MCF 10A (cell line): ENCODE data around the gene TCEA2. TPM values are rescaled to one million over a fixed set of nuclear protein-coding genes. Genes with fewer than 3 reads are reported as not detected.

Experiments
- BruUV-seq: library from RNA; stranded (reverse); fragments of 400-500 nt; replicated peaks from 2 replicates; lab custom pipeline; 2021; lab: Mats Ljungman, UMichigan
- CTCF ChIA-PET: fragments of 300-600 bp; sonication (Branson Sonifier 250); formaldehyde crosslinking; extraction: SDS; loops from one replicate; lab custom pipeline; 2021; ENCODE audit warnings: antibody characterized with exemption, inconsistent platforms; lab: Yijun Ruan, JAX
- POLR2A ChIA-PET: fragments of 300-600, 350-650 bp; sonication (Branson Sonifier 250); formaldehyde crosslinking; extraction: SDS; loops from one replicate; lab custom pipeline; 2020; ENCODE audit warnings: antibody characterized with exemption, inconsistent platforms; lab: Yijun Ruan, JAX
- DNase-seq: peaks from one replicate; pipeline ENCODE4 v3.0.0-alpha.2; 2018; ENCODE audit not compliant: unreplicated experiment
- H3K27ac Mint-ChIP-seq: one replicate; pipeline ENCODE4 v1.8.0; 2022; ENCODE audit warnings: mild to moderate bottlenecking, low read depth, mixed read lengths; ENCODE audit not compliant: unreplicated experiment
- H3K27me3 Mint-ChIP-seq: one replicate; pipeline ENCODE4 v1.8.0; 2022; ENCODE audit warnings: mixed read lengths; ENCODE audit not compliant: insufficient read depth, unreplicated experiment
- H3K36me3 Mint-ChIP-seq: one replicate; pipeline ENCODE4 v1.8.0; 2022; ENCODE audit warnings: mild to moderate bottlenecking, moderate library complexity, mixed read lengths; ENCODE audit not compliant: insufficient read depth, unreplicated experiment
- H3K4me1 Mint-ChIP-seq: one replicate; pipeline ENCODE4 v1.8.0; 2022; ENCODE audit warnings: mixed read lengths; ENCODE audit not compliant: insufficient read depth, unreplicated experiment
- H3K4me3 Mint-ChIP-seq: one replicate; pipeline ENCODE4 v1.8.0; 2022; ENCODE audit warnings: mild to moderate bottlenecking, moderate library complexity, mixed read lengths; ENCODE audit not compliant: unreplicated experiment
- H3K9me3 Mint-ChIP-seq: one replicate; pipeline ENCODE4 v1.8.0; 2022; ENCODE audit warnings: mixed read lengths; ENCODE audit not compliant: unreplicated experiment
- intact Hi-C: fragments of 100-400 bp; cut with micrococcal nuclease; formaldehyde crosslinking; loops from 2 replicates; pipeline ENCODE4 v1.14.1; 2022
- total RNA-seq: library from RNA; stranded (reverse); gene quantifications from 2 replicates; pipeline ENCODE4 v1.2.3, GENCODE V29; 2022
- TF ChIP-seq, protein P1 (sequence below): fragments of 200-600 bp; IDR thresholded peaks from one replicate; pipeline ENCODE4 v1.8.0; 2022; ENCODE audit warnings: antibody characterized with exemption, mild to moderate bottlenecking; ENCODE audit not compliant: unreplicated experiment

Gene TCEA2
- total RNA-seq, 1 experiment from 2014 or later = 30.8 TPM

DNA sequence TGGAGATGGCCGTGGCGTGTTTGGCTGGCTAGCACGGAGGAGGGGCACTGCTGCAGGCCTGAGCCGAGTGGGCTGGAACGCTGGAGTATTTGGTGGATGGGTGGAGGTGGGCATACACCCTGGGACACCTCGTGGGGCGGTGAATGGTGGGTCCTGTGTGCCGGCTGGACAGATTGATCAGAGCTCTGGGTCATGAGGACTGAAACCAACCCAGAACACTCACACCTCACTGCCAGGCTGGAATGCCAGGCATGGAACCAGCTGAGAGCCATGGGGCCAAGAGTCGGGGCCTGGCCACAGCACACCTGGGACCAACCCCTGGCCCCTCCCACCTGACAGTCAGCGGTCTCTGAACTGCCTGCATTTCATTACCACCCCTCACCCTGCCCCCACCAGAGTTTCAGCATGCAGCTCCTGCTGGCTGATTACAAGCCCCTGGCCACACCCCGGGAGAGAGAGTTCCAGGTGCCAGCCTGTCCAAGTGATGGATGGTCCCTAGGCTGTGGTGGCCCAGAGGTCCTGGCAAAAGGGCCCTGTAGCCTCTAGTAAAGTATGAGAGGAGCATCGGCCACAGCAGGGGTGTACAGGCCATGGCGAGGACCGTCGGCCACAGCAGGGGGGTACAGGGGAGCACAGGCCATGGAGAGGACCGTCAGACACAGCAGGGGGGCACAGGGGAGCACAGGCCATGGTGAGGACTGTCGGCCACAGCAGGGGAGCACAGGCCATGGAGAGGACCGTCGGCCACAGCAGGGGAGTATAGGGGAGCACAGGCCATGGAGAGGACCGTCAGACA is 41.1 kb downstream of the TCEA2 start:
- H3K9me3 Mint-ChIP-seq = no peaks in the 10 kb centered on the region
- TF ChIP-seq, protein P1, sequence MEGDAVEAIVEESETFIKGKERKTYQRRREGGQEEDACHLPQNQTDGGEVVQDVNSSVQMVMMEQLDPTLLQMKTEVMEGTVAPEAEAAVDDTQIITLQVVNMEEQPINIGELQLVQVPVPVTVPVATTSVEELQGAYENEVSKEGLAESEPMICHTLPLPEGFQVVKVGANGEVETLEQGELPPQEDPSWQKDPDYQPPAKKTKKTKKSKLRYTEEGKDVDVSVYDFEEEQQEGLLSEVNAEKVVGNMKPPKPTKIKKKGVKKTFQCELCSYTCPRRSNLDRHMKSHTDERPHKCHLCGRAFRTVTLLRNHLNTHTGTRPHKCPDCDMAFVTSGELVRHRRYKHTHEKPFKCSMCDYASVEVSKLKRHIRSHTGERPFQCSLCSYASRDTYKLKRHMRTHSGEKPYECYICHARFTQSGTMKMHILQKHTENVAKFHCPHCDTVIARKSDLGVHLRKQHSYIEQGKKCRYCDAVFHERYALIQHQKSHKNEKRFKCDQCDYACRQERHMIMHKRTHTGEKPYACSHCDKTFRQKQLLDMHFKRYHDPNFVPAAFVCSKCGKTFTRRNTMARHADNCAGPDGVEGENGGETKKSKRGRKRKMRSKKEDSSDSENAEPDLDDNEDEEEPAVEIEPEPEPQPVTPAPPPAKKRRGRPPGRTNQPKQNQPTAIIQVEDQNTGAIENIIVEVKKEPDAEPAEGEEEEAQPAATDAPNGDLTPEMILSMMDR = no peak
- peaks cover 56% of the 10 kb centered on the region for H3K27me3 Mint-ChIP-seq
- DNase-seq = no peak
- intact Hi-C loops = no loop called here
- BruUV-seq = no TSS peak
- POLR2A ChIA-PET = no interaction called here
- peaks cover 5% of the 10 kb centered on the region for H3K36me3 Mint-ChIP-seq
- CTCF ChIA-PET = interaction anchor here (1.0 kb wide), 1 partner anchor 16 kb away, joined by 7 read pairs; no protein-coding TSS in a partner anchor
- no peak overlapping the region for H3K4me3 Mint-ChIP-seq
- H3K27ac Mint-ChIP-seq = no peak overlapping the region
- no peaks in the 10 kb centered on the region for H3K4me1 Mint-ChIP-seq

DNA sequence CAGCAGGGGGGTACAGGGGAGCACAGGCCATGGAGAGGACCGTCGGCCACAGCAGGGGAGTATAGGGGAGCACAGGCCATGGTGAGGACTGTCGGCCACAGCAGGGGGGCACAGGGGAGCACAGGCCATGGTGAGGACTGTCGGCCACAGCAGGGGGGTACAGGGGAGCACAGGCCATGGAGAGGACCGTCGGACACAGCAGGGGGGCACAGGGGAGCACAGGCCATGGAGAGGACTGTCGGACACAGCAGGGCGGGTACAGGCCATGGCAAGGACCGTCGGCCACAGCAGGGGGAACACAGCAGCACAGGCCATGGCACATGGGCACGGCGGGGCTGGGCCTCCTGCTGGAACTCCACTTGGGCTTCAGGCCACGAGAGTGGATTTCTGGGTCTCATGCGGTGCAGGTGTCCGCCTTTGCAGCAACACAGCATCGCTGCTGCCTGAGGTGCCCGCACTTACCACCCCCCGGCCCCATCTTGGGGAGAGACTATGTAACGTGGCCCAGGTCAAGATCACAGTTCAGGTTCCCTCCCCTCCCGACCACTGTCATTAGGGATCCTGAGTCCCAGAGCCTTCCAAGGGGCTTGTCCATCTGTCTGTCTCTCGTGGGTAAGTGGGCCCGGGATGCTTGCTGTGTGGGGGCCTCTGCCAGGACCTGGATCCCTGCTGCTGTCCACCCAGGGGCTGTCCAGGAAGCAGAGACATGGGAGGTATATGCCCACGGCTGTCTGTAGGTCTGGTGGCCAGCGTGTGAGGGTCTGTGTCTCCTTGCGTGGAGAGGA is 41.9 kb downstream of the TCEA2 start:
- no peak overlapping the region for H3K4me3 Mint-ChIP-seq
- BruUV-seq = no TSS peak
- H3K4me1 Mint-ChIP-seq = no peaks in the 10 kb centered on the region
- TF ChIP-seq, protein P1 = no peak
- H3K9me3 Mint-ChIP-seq = no peaks in the 10 kb centered on the region
- CTCF ChIA-PET = interaction anchor here (1.0 kb wide), 1 partner anchor 15 kb away, joined by 7 read pairs; no protein-coding TSS in a partner anchor
- peaks cover 56% of the 10 kb centered on the region for H3K27me3 Mint-ChIP-seq
- intact Hi-C loops = no loop called here
- POLR2A ChIA-PET = no interaction called here
- peaks cover 5% of the 10 kb centered on the region for H3K36me3 Mint-ChIP-seq
- no peak overlapping the region for H3K27ac Mint-ChIP-seq
- no peak for DNase-seq

DNA sequence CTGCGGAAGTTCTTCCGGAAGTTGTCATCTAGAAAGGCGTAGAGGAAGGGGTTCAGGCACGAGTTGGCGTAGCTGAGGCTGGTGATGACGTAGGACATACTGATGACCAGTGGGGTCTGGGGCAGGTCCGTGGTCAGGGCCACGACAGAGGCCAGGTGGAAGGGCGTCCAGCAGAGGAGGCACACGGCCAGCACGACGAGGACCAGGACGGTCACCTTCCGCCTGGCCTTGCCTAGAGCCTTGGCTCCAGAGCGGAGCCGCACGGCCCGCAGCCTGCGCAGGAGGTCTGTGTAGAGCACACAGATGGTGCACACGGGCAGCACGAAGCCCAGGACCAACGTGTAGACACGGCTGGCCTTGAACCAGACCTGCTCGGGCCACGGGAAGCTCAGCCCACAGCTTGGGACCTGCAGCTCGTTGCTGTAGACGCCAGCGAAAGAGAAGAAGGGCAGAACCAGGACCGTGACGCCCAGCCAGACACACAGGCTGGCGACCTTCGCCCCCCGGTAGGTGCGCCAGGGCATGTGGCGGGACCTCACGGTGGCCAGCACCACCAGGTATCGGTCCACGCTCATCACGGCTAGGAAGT is 42.9 kb downstream of the TCEA2 start:
- TF ChIP-seq, protein P1 = no peak
- BruUV-seq = no TSS peak
- DNase-seq = no peak
- Mint-ChIP-seq H3K4me1 (no peaks in the 10 kb centered on the region), H3K4me3 (no peak overlapping the region), H3K36me3 (peaks cover 5% of the 10 kb centered on the region), H3K9me3 (no peaks in the 10 kb centered on the region), H3K27me3 (peaks cover 52% of the 10 kb centered on the region), H3K27ac (no peak overlapping the region)
- intact Hi-C loops = no loop called here
- ChIA-PET POLR2A (no interaction called here), CTCF (interaction anchor here (0.6 kb wide), 2 partner anchors 28 to 710 kb away, joined by 3 read pairs; no protein-coding TSS in a partner anchor)
